B cell (primary cell): ENCODE data around the gene TPCN1.

Source experiments
- CTCF ChIP-seq: fragments of 200-600 bp; IDR thresholded peaks from one replicate; pipeline ENCODE4 v1.8.0; 2022; ENCODE audit warnings: antibody characterized with exemption, mild to moderate bottlenecking
- EZH2 ChIP-seq: IDR thresholded peaks from 2 replicates; pipeline ENCODE4 v1.6.1; 2012; ENCODE audit warnings: borderline replicate concordance, low read depth, mild to moderate bottlenecking, moderate library complexity, low read length; ENCODE audit not compliant: insufficient read depth, poor library complexity, severe bottlenecking

GRCh38 chr12:113296557-113297213 is 75.4 kb downstream of the TPCN1 start:
- TF ChIP-seq CTCF (no peak), EZH2 (no peak)
